WTC11 (cell line): Measurements from ENCODE around the gene CENPB. TPM values are rescaled to one million over a fixed set of nuclear protein-coding genes. Genes with fewer than 3 reads are reported as not detected.

Source experiments
- ATAC-seq: fragments of 200-7000 bp; cut with Tn5 transposase; 2 replicates; pipeline ENCODE4 v1.10.0; 2021; ENCODE audit warnings: mild to moderate bottlenecking, moderate library complexity
- CTCF ChIA-PET: fragments of 300-600 bp; sonication (Branson Sonifier 250); formaldehyde crosslinking; loops from one replicate; lab custom pipeline; 2021; ENCODE audit warnings: antibody characterized with exemption; lab: Charles Lee
- POLR2A ChIA-PET: fragments of 350-600 bp; sonication (Branson Sonifier 250); formaldehyde crosslinking; loops from one replicate; lab custom pipeline; 2021; ENCODE audit warnings: antibody characterized with exemption; lab: Charles Lee
- DNase-seq: peaks from one replicate; pipeline ENCODE4 v3.0.0; 2021; ENCODE audit warnings: low spot score
- H3K27ac Mint-ChIP-seq: 2 replicates; pipeline ENCODE4 v1.8.0; 2021; ENCODE audit warnings: mixed read lengths
- H3K27me3 Mint-ChIP-seq: 2 replicates; pipeline ENCODE4 v1.8.0; 2021; ENCODE audit warnings: low read depth, mild to moderate bottlenecking, moderate library complexity, mixed read lengths
- H3K36me3 Mint-ChIP-seq: 2 replicates; pipeline ENCODE4 v1.8.0; 2021; ENCODE audit warnings: mixed read lengths
- H3K4me1 Mint-ChIP-seq: 2 replicates; pipeline ENCODE4 v1.8.0; 2022; ENCODE audit warnings: mixed read lengths
- H3K4me3 Mint-ChIP-seq: 2 replicates; pipeline ENCODE4 v1.8.0; 2021; ENCODE audit warnings: mild to moderate bottlenecking, moderate library complexity, mixed read lengths
- H3K9me3 Mint-ChIP-seq: 2 replicates; pipeline ENCODE4 v1.8.0; 2021; ENCODE audit warnings: mixed read lengths
- ARID4B ChIP-seq: sonication (generic); formaldehyde crosslinking; IDR thresholded peaks from 2 replicates; pipeline ENCODE4 v1.8.0; 2023; ENCODE audit warnings: missing genetic modification reagents, mild to moderate bottlenecking, borderline replicate concordance
- CDX4 ChIP-seq: fragments of 250-450 bp; sonication (Bioruptor Pico); IDR thresholded peaks from 2 replicates; pipeline ENCODE4 v1.9.0; 2021; ENCODE audit warnings: moderate library complexity, mild to moderate bottlenecking, inconsistent platforms, borderline replicate concordance
- CREB1 ChIP-seq: sonication (generic); formaldehyde crosslinking; IDR thresholded peaks from 2 replicates; pipeline ENCODE4 v1.8.0; 2023; ENCODE audit warnings: mild to moderate bottlenecking, missing genetic modification reagents
- CTCF ChIP-seq: fragments of 200-600 bp; IDR thresholded peaks from 2 replicates; pipeline ENCODE4 v1.8.0; 2022; ENCODE audit warnings: antibody characterized with exemption
- E2F4 ChIP-seq: sonication (generic); formaldehyde crosslinking; IDR thresholded peaks from 2 replicates; pipeline ENCODE4 v1.8.1; 2022; ENCODE audit warnings: low read depth, mild to moderate bottlenecking, moderate library complexity, missing genetic modification reagents, borderline replicate concordance
- ELF4 ChIP-seq: sonication (generic); formaldehyde crosslinking; IDR thresholded peaks from 2 replicates; pipeline ENCODE4 v1.8.1; 2022; ENCODE audit warnings: low read depth, mild to moderate bottlenecking, moderate library complexity, missing genetic modification reagents
- MXD4 ChIP-seq: fragments of 250-450 bp; sonication (Bioruptor Pico); IDR thresholded peaks from 2 replicates; pipeline ENCODE4 v1.8.0; 2021; ENCODE audit warnings: mild to moderate bottlenecking, moderate library complexity, borderline replicate concordance
- NFE2L1 ChIP-seq: sonication (generic); formaldehyde crosslinking; IDR thresholded peaks from 2 replicates; pipeline ENCODE4 v1.8.1; 2023; ENCODE audit warnings: missing genetic modification reagents
- PRRX2 ChIP-seq: fragments of 250-450 bp; sonication (Bioruptor Pico); IDR thresholded peaks from 2 replicates; pipeline ENCODE4 v1.8.0; 2021; ENCODE audit warnings: mild to moderate bottlenecking
- STAT6 ChIP-seq: sonication (generic); formaldehyde crosslinking; conservative IDR thresholded peaks from 2 replicates; pipeline ENCODE4 v1.8.1; 2023; ENCODE audit warnings: mild to moderate bottlenecking, low read depth, missing genetic modification reagents, moderate library complexity
- TEAD4 ChIP-seq: sonication (generic); formaldehyde crosslinking; IDR thresholded peaks from 2 replicates; pipeline ENCODE4 v1.8.0; 2022; ENCODE audit warnings: mild to moderate bottlenecking, missing genetic modification reagents
- ZNF219 ChIP-seq: sonication (generic); formaldehyde crosslinking; IDR thresholded peaks from 2 replicates; pipeline ENCODE4 v1.8.0; 2023; ENCODE audit warnings: missing genetic modification reagents, mild to moderate bottlenecking, borderline replicate concordance
- ZNF263 ChIP-seq: sonication (generic); formaldehyde crosslinking; IDR thresholded peaks from 2 replicates; pipeline ENCODE4 v1.8.1; 2022; ENCODE audit warnings: low read depth, mild to moderate bottlenecking, moderate library complexity, missing genetic modification reagents
- ZNF532 ChIP-seq: fragments of 250-450 bp; sonication (Bioruptor Pico); IDR thresholded peaks from 2 replicates; pipeline ENCODE4 v1.9.0; 2021; ENCODE audit warnings: mild to moderate bottlenecking, borderline replicate concordance
- ZNF671 ChIP-seq: fragments of 250-450 bp; sonication (Bioruptor Pico); IDR thresholded peaks from 2 replicates; pipeline ENCODE4 v1.8.0; 2021; ENCODE audit warnings: mild to moderate bottlenecking
- total RNA-seq: library from RNA; stranded (reverse); gene quantifications from 3 replicates; pipeline ENCODE4 v1.2.3, GENCODE V29; 2021

Gene CENPB
- total RNA-seq, 1 experiment from 2014 or later: 58.7 TPM

- Mint-ChIP-seq H3K27ac (no peak overlapping the region), H3K4me1 (peaks cover 6% of the 10 kb centered on the region), H3K4me3 (peak overlapping the region; percentile 31; the same call in 1 of the 2 replicates), H3K27me3 (peaks cover 43% of the 10 kb centered on the region), H3K9me3 (no peaks in the 10 kb centered on the region), H3K36me3 (peaks cover 5% of the 10 kb centered on the region; the same call in 1 of the 2 replicates)
- no peak for DNase-seq
- TF ChIP-seq MXD4 (CRISPR knock-in tag): no peak
- no peak for TF ChIP-seq ARID4B (CRISPR knock-in tag)
- TF ChIP-seq TEAD4: no peak
- TF ChIP-seq PRRX2 (CRISPR knock-in tag): no peak
- TF ChIP-seq NFE2L1: no peak
- TF ChIP-seq E2F4 (CRISPR knock-in tag): no peak
- TF ChIP-seq ZNF263 (CRISPR knock-in tag): no peak
- no peak for TF ChIP-seq CDX4 (CRISPR knock-in tag)
- TF ChIP-seq CREB1: no peak
- no peak for TF ChIP-seq STAT6 (CRISPR knock-in tag)
- no peak for TF ChIP-seq ZNF671 (CRISPR knock-in tag)
- no peak for ATAC-seq
- POLR2A ChIA-PET: no interaction called here
- CTCF ChIA-PET: interaction anchor here (0.7 to 8.7 kb wide), 23 partner anchors 8 to 188 kb away, joined by 3 to 195 read pairs (median 14); partner anchors contain the start of genes ADISSP, AP5S1, HSPA12B and SIGLEC1
Measured at GRCh38 chr20:3751305-3751674, 35.2 kb downstream of the CENPB start.

GRCh38 chr20:3749689-3750531 is 36.6 kb downstream of the CENPB start:
- peaks cover 5% of the 10 kb centered on the region; the same call in 1 of the 2 replicates for H3K36me3 Mint-ChIP-seq
- ATAC-seq (peak; percentile 42), DNase-seq (peak; percentile 82)
- CTCF ChIA-PET: interaction anchor here (0.6 to 8.7 kb wide), 47 partner anchors 9 to 325 kb away, joined by 3 to 195 read pairs (median 7); partner anchors contain the start of genes ADAM33, ADISSP, AP5S1 and CENPB
- no peaks in the 10 kb centered on the region for H3K9me3 Mint-ChIP-seq
- H3K4me1 Mint-ChIP-seq: peaks cover 12% of the 10 kb centered on the region
- no peak overlapping the region for H3K27ac Mint-ChIP-seq
- POLR2A ChIA-PET: interaction anchor here (0.6 to 1.0 kb wide), 3 partner anchors 18 to 69 kb away, joined by 4 to 7 read pairs (median 4); no protein-coding TSS in a partner anchor
- peak overlapping the region; percentile 74 for H3K4me3 Mint-ChIP-seq
- peaks cover 51% of the 10 kb centered on the region for H3K27me3 Mint-ChIP-seq
- TF ChIP-seq CTCF: peak; percentile 92
- TF ChIP-seq MXD4 (CRISPR knock-in tag): no peak
- no peak for TF ChIP-seq ZNF532
- no peak for TF ChIP-seq ZNF219 (CRISPR knock-in tag)
- 0 out of 2 replicates have a peak, but pooled peaks have one; percentile 37 for TF ChIP-seq ELF4
